Measurements from ENCODE around the gene ABAT.

- TF ChIP-seq CTCF (IDR thresholded peaks at IDR 0.05) (no peak), POLR2A (IDR thresholded peaks at IDR 0.05) (peak; percentile 10)
These were observed 20.6 kb downstream of the ABAT start for GRCh38 chr16:8694795-8695728.

Data from right lobe of liver (tissue), 4 donors.